GM19467 (cell line): Measurements from ENCODE around the gene KRCC1.

Source experiments
- ATAC-seq: cut with Tn5 transposase; IDR thresholded peaks from one replicate; pipeline ENCODE4 v1.9.1; 2021; ENCODE audit warnings: mild to moderate bottlenecking, moderate library complexity; ENCODE audit not compliant: unreplicated experiment

KRCC1 gene

GRCh38 chr2:88077080-88077479, 21.5 kb upstream of the KRCC1 start:
- no peak for ATAC-seq

GRCh38 chr2:88074854-88075292, 19.3 kb upstream of the KRCC1 start:
- no peak for ATAC-seq

- ATAC-seq = no peak
Measured at GRCh38 chr2:88074150-88074549, 18.6 kb upstream of the KRCC1 start.

- ATAC-seq = no peak
Measured at GRCh38 chr2:88071365-88071764, 15.8 kb upstream of the KRCC1 start.

GRCh38 chr2:88070055-88070454, 14.5 kb upstream of the KRCC1 start:
- no peak for ATAC-seq

- ATAC-seq = no peak
Measured at GRCh38 chr2:88069117-88069516, 13.5 kb upstream of the KRCC1 start.

- ATAC-seq = no peak
Measured at GRCh38 chr2:88068044-88068443, 12.5 kb upstream of the KRCC1 start.

GRCh38 chr2:88067598-88067997, 12.0 kb upstream of the KRCC1 start, which contains the start of gene SMYD1:
SMYD1 (plus strand) TSS chr2:88067825; CDS start chr2:88067865, 40 bp downstream.
- ATAC-seq = no peak

- no peak for ATAC-seq
Measured at GRCh38 chr2:88067189-88067588, 11.6 kb upstream of the KRCC1 start.

GRCh38 chr2:88066543-88066942, 11.0 kb upstream of the KRCC1 start:
- ATAC-seq = no peak

- no peak for ATAC-seq
Measured at GRCh38 chr2:88061295-88061694, 5.7 kb upstream of the KRCC1 start.

GRCh38 chr2:88060907-88061275, 5.3 kb upstream of the KRCC1 start:
- no peak for ATAC-seq

GRCh38 chr2:88059979-88060906, 4.7 kb upstream of the KRCC1 start:
- peak; percentile 46 for ATAC-seq

GRCh38 chr2:88058191-88058590, 2.6 kb upstream of the KRCC1 start:
- no peak for ATAC-seq

GRCh38 chr2:88057437-88057844, 1.9 kb upstream of the KRCC1 start:
- ATAC-seq = no peak

- ATAC-seq = no peak
Measured at GRCh38 chr2:88054782-88055370, 707 bp downstream of the KRCC1 start.

- no peak for ATAC-seq
Measured at GRCh38 chr2:88053934-88054781, 1.4 kb downstream of the KRCC1 start.

- no peak for ATAC-seq
Measured at GRCh38 chr2:88053296-88053695, 2.3 kb downstream of the KRCC1 start.

GRCh38 chr2:88051792-88052191, 3.8 kb downstream of the KRCC1 start:
- no peak for ATAC-seq

- peak; percentile 46 for ATAC-seq
Measured at GRCh38 chr2:88049622-88050021, 6.0 kb downstream of the KRCC1 start.

- no peak for ATAC-seq
Measured at GRCh38 chr2:88048541-88048940, 7.0 kb downstream of the KRCC1 start.
